Measurements from ENCODE around the gene SLC4A1.

Gene SLC4A1

GRCh38 chr17:44198721-44199552 is 69.0 kb downstream of the SLC4A1 start:
- H3K4me3 ChIP-seq (replicated peaks; ENCODE audit: low read depth, low read length), result peak overlapping the region; percentile 90
- DNase-seq (ENCODE audit: extremely low read depth, insufficient read length), result peak; percentile 70
- H3K36me3 ChIP-seq (ENCODE audit: control insufficient read depth, insufficient read depth, low read length), result peaks cover 22% of the 10 kb centered on the region
- H3K27me3 ChIP-seq (replicated peaks; ENCODE audit: control insufficient read depth, insufficient read depth, low read length), result no peaks in the 10 kb centered on the region
- TF ChIP-seq CTCF (IDR thresholded peaks at IDR 0.05; ENCODE audit: insufficient read depth, low read length, poor library complexity, severe bottlenecking), result no peak
